Measurements from ENCODE around the gene HSD17B1.
"Not testable (repeated sequence)": the region's sequence is repeated elsewhere in the genome, so short reads cannot be mapped to it uniquely, and the experiment has no call there.

Gene HSD17B1

GRCh38 chr17:42525221-42525620 is 27.5 kb upstream of the HSD17B1 start:
- DNase-seq (ENCODE audit: low spot score): no peak

DNA sequence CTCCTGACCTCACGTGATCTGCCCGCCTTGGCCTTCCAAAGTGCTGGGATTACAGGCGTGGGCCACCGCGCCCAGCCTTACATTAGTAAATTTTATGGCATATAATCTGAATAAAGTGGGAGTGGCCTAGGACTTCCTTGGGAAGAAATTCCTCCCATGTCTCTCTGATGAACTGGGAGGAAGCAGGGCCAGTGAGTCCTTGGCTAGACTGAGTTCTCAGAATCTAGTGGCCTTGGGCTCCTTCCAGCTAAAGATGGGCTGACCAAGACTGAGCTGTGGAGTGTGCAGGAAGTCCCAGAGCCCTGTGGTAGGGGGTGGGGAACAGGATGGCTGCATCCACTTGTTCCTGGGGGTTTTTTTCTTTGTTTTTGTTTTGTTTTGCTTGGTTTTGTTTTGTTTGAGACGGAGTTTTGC is 26.7 kb upstream of the HSD17B1 start:
- DNase-seq (ENCODE audit: low spot score): peak; percentile 47

- no peak for DNase-seq (ENCODE audit: low spot score)
These were observed 24.8 kb upstream of the HSD17B1 start for GRCh38 chr17:42527932-42528331.

GRCh38 chr17:42529061-42529460 is 23.7 kb upstream of the HSD17B1 start:
- no peak for DNase-seq (ENCODE audit: low spot score)

GRCh38 chr17:42530952-42531454 is 21.7 kb upstream of the HSD17B1 start:
- DNase-seq (ENCODE audit: low spot score): no peak

DNA sequence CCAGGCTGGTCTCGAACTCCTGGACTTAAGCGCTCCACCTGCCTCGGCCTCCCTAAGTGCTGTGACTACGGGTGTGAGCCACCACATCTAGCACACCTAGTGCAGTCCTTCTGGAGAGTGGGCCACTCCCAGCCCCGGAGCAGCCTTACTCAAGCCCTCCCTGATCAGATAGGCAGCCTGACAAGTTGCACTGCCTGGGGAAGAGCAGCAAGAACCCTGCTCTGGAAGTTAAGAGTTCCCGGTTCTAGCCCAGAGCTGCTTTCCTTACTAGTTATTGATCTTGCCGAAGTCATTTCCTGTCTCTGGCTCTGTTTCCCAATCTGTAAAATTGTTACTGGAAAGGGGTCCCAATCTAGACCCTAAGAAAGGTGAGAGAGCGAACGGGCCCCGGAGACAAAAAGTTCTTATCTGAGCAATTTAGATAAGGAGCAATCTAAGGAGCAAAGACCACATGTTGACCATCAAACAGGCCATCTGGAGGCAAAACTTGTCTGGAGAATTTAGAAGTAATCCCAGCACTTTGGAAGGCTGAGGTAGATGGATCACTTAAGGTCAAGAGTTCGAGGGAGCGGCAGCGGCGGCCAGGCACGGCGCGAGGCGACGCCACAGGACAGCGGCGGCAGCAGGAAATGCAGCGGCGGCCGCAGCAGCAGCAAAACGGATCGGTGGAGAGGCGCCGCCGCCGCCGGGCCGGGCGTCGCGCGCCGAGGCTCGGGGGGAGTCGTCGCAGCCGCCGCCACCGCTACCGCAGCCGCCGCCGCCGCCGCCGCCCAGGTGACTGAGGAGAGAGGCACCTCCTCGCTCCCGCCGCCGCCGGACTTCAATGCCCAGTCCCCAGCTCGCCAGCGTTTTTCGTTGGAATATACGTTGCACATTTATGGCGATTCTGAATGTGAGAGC is 21.0 kb upstream of the HSD17B1 start:
- DNase-seq (ENCODE audit: low spot score): peak; percentile 42

DNA sequence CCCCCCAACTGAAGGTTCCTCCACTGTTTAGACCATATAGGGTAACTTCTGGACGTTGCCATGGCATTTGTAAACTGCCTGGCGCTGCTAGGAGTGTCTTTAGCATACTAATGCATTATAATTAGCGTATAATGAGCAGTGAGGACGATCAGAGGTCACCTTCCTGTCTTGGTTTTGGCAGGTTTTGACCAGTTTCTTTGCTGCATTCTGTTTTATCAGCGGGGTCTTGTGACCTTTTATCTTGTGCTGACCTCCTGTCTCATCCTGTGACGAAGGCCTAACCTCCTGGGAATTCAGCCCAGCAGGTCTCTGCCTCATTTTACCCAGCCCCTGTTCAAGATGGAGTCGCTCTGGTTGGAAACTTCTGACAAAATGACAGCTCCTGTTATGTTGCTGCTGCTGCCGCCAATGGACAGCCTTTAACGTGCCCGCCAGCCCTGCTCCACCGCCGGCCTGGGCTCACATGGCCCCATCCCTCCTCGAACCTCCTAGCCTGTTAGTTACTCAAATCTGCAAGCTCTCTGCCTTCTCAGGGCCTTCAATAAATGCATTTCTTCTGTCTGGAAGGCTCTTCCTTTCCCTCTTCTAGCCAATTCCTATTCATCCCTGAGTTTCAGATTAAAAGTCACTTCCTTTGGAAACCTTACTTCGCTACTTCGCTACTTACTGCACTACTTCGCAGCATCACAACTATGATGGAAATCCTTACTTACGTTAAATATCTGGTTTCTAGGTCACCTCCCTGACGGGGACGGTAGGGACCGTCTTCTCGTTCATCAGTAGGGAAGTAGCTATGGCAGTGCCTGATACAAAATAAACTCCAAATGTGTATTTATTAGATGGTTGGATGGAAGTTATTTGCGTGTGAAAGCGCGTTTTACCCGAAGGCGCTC is 17.3 kb upstream of the HSD17B1 start:
- DNase-seq (ENCODE audit: low spot score): no peak

DNA sequence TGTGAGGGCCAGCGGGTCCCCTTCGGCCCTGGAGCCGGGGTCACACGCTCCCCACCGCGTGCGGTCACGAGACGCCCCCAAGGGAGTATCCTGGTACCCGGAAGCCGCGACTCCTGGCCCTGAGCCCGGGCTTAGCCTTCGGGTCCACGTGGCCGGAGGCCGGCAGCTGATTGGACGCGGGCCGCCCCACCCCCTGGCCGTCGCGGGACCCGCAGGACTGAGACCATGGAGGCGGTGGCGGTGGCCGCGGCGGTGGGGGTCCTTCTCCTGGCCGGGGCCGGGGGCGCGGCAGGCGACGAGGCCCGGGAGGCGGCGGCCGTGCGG is 16.7 kb upstream of the HSD17B1 start, which contains the start of gene NAGLU:
NAGLU (plus strand) TSS at position 194 of the 324 bp plus-strand sequence; CDS start at position 226, 32 bp downstream.
- DNase-seq (ENCODE audit: low spot score): peak; percentile 83

GRCh38 chr17:42536372-42537155 is 16.2 kb upstream of the HSD17B1 start:
- DNase-seq (ENCODE audit: low spot score): peak; percentile 71

DNA sequence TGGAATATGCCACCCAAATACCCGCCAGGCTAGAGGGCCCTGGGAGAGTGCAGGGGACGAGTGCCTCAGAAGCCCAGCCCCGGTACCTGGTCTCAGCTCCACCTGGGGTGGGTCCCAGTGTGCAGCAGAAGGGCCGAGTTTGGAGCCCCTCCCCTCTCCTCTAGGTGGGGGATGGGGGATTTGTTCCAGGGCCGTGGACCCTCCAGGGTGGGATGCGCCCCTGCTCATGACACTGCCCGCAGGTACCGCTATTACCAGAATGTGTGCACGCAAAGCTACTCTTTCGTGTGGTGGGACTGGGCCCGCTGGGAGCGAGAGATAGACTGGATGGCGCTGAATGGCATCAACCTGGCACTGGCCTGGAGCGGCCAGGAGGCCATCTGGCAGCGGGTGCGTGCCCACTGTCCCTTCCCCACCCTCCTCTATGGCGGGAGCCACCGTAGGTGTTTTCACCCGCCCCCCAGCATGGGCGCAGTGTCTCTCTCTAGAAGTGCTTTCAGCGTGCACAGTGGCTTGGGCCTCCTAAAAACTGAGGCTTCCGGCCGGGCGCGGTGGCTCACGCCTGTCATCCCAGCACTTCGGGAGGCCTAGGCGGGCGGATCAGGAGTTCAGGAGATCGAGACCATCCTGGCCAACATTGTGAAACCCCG is 15.4 kb upstream of the HSD17B1 start:
- no peak for DNase-seq (ENCODE audit: low spot score)

DNA sequence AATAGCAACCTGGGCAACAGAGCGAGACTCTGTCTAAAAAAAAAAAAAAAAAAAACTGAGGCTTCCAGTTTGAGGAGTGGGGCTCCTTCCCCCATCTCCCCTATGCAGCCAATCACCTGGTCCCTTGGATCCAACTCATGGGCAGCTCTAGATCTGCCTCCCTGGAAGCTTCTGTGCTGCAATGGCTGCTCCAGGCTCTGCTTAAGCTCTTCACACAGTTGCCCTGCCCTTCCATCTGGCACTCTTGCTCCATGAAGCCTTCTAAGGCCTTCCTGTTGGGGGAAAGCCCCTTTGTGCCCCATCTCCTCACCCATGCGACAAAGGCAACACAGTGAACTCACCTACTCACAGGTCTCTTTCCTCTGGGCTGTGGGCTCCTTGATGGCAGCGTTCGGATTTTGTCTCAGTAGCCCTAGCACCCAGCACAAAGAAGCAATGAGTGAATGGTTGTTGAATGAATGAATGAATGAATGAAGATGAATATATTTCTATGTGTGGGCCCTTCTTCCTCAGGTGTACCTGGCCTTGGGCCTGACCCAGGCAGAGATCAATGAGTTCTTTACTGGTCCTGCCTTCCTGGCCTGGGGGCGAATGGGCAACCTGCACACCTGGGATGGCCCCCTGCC is 14.8 kb upstream of the HSD17B1 start:
- no peak for DNase-seq (ENCODE audit: low spot score)

- DNase-seq (ENCODE audit: low spot score): no peak
These were observed 14.2 kb upstream of the HSD17B1 start for GRCh38 chr17:42538482-42538881.

- not testable (repeated sequence) for DNase-seq (ENCODE audit: low spot score)
These were observed 12.2 kb upstream of the HSD17B1 start for GRCh38 chr17:42540558-42540957.

- DNase-seq (ENCODE audit: low spot score): no peak
These were observed 11.5 kb upstream of the HSD17B1 start for GRCh38 chr17:42541041-42541833.

- no peak for DNase-seq (ENCODE audit: low spot score)
These were observed 9.3 kb upstream of the HSD17B1 start for GRCh38 chr17:42543190-42544079.

DNA sequence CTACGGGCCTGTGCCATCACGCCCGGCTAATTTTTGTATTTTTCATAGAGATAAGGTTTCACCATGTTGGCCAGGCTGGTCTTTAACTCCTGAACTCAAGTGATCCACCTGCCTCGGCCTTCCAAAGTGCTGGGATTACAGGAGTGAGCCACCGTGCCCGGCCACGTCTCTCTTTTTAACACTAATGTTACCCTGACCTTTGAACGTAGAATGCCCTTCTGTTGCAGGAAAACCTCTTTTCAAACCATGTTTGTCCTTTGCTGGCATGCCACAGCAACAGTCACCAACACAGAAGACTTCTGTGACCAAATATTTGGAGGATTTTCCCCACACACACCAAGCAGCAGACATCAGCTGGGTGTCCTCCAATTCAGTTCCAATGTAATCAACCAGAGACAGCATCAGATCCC is 7.8 kb upstream of the HSD17B1 start:
- no peak for DNase-seq (ENCODE audit: low spot score)

- not testable (repeated sequence) for DNase-seq (ENCODE audit: low spot score)
These were observed 6.8 kb upstream of the HSD17B1 start for GRCh38 chr17:42545755-42546505.

DNA sequence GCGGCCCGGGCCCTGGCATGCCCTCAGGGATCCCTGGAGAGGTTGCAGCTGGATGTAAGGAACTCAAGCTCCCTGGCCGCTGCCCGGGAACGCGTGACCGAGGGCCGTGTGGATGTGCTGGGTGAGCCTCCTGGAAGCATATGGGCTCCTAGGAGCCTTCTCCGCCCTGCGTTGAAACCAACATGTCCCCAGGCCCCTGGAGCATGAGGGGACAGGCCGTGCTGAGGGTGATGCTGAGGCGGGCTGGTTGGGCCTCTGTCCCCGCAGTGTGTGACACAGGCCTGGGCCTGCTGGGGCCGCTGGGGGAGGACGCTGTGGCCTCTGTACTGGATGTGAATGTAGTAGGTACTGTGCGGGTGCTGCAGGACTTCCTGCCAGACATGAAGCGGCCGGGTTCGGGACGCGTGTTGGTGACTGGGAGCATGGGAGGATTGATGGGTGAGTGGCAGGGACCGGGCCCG is 5.7 kb upstream of the HSD17B1 start:
- DNase-seq (ENCODE audit: low spot score): no peak

Data from cerebellar cortex (tissue), 1 donor.